ENCODE results near the gene HARBI1. TPM values are rescaled to one million over a fixed set of nuclear protein-coding genes. Genes with fewer than 3 reads are reported as not detected.

The HARBI1 gene
- total and polyA plus RNA-seq, 5 donors, result 2.7 to 4.1 (median 3.6) TPM

DNA sequence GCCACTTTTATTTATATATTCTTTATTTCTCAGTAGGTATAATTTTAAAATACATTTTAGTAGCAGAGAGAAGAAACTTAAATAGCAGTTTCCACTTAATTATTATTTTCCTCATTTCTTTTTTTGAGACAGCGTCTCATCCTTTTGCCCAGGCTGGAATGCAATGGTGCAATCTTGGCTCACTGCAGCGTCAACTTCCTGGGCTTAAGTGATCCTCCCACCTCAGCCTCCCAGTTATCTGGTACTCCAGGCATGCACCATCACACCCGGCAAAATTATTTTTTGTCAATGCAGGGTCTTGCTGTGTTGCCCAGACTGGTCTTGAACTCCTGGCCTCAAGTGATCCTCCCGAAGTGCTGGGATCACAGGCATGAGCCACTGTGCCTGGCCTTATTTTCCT, 38.6 kb upstream of the HARBI1 start:
- H3K27ac ChIP-seq (ENCODE audit: low read length), result no peak overlapping the region
- intact Hi-C loops (cut with DNase I), result loop anchor here in 1 of 4 donors (5.0 kb wide), 1 partner anchor 42 kb away; no protein-coding TSS in a partner anchor
- no peak overlapping the region for H3K4me3 ChIP-seq (ENCODE audit: low read length)
- H3K9me3 ChIP-seq (ENCODE audit: control insufficient read depth, low read length), result no peaks in the 10 kb centered on the region
- 75% methylated on average over 4 of the region's 4 CpGs for WGBS
- no peaks in the 10 kb centered on the region for H3K27me3 ChIP-seq (ENCODE audit: control insufficient read depth, insufficient read depth)
- DNase-seq (no peak), ATAC-seq (no peak)
- peaks cover 2% of the 10 kb centered on the region for H3K4me1 ChIP-seq (ENCODE audit: control insufficient read depth, insufficient read depth, low read length)

DNA sequence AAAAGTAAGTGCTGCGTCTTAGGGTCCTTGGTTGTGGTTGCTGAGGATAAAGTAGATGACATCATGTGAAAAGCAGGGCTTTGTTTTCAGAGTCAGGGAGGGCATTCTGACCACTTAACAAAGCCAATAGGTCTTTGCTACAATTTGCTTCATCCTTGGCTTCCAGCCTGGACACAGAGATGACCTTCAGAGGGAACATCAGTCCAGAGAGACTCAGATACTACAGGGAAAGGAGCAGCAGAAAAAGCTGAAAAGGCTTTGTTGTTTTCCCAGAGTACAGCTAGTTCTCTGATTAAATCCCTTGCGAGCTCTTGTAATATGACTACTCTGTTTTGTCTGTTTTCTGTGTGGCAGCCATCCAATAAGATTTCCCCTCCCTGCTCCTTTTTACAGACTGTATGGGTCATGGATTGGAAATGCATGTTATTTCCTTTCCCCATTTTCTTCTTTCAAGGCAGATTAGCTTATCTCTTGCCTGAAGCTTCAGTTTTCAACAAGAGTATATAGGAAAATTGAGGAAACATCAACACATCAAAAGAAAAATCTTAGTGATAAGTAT, 32.2 kb upstream of the HARBI1 start:
- ATAC-seq (peak; percentile 96 to 97), DNase-seq (peak in 2 of 3 donors; percentile 78)
- Histone ChIP-seq H3K27me3 (ENCODE audit: control insufficient read depth, insufficient read depth) (no peaks in the 10 kb centered on the region), H3K4me3 (ENCODE audit: low read length) (no peak overlapping the region), H3K27ac (ENCODE audit: low read length) (peak overlapping the region; percentile 93), H3K4me1 (ENCODE audit: control insufficient read depth, insufficient read depth, low read length) (peaks cover 7% of the 10 kb centered on the region), H3K9me3 (ENCODE audit: control insufficient read depth, low read length) (no peaks in the 10 kb centered on the region)
- WGBS, result 16% methylated on average over 2 of the region's 2 CpGs
- intact Hi-C loops (cut with DNase I), result no loop called here

DNA sequence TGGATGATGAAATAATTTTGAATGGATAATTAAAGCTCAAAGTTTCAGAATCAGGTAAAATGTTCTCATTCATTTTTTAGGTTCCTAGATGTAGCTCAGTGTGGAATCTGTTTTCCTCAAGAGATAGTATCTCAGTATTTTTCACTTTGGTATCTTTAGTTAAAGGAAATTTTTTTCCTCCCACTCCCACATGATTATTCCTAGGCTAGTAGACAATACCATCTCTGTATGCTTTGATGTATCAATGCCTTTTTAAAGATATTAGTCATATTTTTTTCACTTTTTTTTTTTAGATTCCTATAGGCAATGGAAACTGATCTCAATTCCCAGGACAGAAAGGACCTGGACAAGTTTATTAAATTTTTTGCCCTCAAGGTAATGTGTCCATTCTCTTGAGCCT, 27.0 kb upstream of the HARBI1 start:
- no peaks in the 10 kb centered on the region for H3K27me3 ChIP-seq (ENCODE audit: control insufficient read depth, insufficient read depth)
- H3K27ac ChIP-seq (ENCODE audit: low read length), result no peak overlapping the region
- H3K4me1 ChIP-seq (ENCODE audit: control insufficient read depth, insufficient read depth, low read length), result peaks cover 4% of the 10 kb centered on the region
- no peak for DNase-seq
- H3K4me3 ChIP-seq (ENCODE audit: low read length), result no peak overlapping the region
- H3K9me3 ChIP-seq (ENCODE audit: control insufficient read depth, low read length), result no peaks in the 10 kb centered on the region
- intact Hi-C loops (cut with DNase I), result no loop called here
- ATAC-seq, result no peak

DNA sequence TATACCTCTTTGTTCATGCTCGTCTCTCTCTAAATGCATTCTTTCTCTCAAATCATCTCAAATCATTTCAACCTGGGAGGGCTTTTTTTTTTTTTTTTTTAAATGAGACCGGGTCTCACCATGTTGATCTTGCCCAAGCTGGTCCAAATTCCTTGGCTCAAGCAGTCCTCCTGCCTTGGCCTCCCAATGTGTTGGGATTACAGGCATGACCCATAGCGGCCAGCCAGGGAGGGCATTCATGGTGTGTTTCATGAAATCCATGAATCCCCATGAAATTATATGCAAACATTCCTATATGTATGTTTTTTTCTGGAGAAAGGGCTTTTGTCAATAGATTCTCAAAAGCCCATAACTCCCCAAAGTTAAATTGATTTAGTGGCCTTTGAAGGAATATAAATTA, 26.5 kb upstream of the HARBI1 start:
- Histone ChIP-seq H3K27ac (ENCODE audit: low read length) (no peak overlapping the region), H3K4me1 (ENCODE audit: control insufficient read depth, insufficient read depth, low read length) (peaks cover 4% of the 10 kb centered on the region), H3K27me3 (ENCODE audit: control insufficient read depth, insufficient read depth) (no peaks in the 10 kb centered on the region), H3K9me3 (ENCODE audit: control insufficient read depth, low read length) (no peaks in the 10 kb centered on the region), H3K4me3 (ENCODE audit: low read length) (no peak overlapping the region)
- intact Hi-C loops (cut with DNase I), result no loop called here
- DNase-seq, result no peak
- WGBS, result 96% methylated on average over 3 of the region's 3 CpGs
- ATAC-seq, result no peak

DNA sequence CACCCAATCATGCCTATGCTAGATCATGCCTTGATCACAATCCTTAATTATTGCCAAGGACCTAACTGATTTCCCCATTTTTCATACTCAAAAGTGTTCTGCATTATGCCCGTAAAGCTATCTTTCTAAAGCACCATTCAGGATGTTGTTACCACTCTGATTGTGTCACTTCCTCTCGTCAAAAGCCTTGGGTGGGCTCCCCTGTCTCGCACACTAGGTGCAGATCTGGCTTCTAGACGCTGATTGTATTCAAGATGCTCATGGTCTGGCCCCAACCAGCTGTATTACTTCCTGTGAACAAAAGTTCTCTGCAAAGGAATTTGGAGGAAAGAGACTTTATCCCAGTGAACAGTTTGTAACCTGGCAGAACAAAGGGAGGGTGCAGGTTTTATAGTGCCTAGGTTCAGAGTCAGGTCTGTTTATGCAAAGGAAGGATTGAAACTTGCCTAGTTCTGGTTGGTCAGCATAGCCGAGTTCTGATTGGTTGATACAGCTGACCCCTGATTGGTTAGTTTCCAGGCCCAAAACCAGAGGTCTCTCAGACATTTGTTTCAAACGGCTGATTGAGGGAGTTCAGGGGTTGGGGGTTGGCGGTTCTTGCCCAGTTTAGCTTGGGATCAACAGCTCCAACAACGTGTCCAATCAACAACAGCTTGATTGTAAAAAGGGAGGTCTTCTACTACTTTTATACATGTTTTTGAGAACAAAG, 25.8 kb upstream of the HARBI1 start:
- H3K4me1 ChIP-seq (ENCODE audit: control insufficient read depth, insufficient read depth, low read length), result peaks cover 1% of the 10 kb centered on the region
- no peaks in the 10 kb centered on the region for H3K27me3 ChIP-seq (ENCODE audit: control insufficient read depth, insufficient read depth)
- WGBS, result 91% methylated on average over 8 of the region's 8 CpGs
- DNase-seq, result no peak
- H3K9me3 ChIP-seq (ENCODE audit: control insufficient read depth, low read length), result no peaks in the 10 kb centered on the region
- ATAC-seq, result no peak
- no peak overlapping the region for H3K4me3 ChIP-seq (ENCODE audit: low read length)
- intact Hi-C loops (cut with DNase I), result no loop called here
- no peak overlapping the region for H3K27ac ChIP-seq (ENCODE audit: low read length)

DNA sequence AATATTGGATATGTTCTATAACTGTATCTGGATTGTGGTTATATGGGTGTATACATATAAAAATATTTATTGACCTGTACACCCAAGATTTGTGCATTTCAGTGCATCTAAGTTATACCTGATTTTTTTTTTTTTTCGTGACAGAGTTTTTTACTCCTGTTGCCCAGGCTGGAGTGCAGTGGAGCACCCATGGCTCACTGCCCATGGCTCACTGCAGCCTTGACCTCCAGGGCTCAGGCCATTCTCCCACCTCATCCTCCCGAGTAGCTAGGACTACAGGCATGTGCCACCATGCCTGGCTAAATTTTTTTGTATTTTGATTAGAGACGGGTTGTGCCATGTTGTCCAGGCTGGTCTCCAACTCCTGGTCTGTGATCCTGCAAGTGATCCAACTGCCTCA, 24.6 kb upstream of the HARBI1 start:
- DNase-seq (no peak), ATAC-seq (no peak)
- 84% methylated on average over 3 of the region's 3 CpGs for WGBS
- H3K4me3 ChIP-seq (ENCODE audit: low read length), result no peak overlapping the region
- intact Hi-C loops (cut with DNase I), result no loop called here
- H3K4me1 ChIP-seq (ENCODE audit: control insufficient read depth, insufficient read depth, low read length), result no peaks in the 10 kb centered on the region
- no peak overlapping the region for H3K27ac ChIP-seq (ENCODE audit: low read length)
- no peaks in the 10 kb centered on the region for H3K27me3 ChIP-seq (ENCODE audit: control insufficient read depth, insufficient read depth)
- H3K9me3 ChIP-seq (ENCODE audit: control insufficient read depth, low read length), result no peaks in the 10 kb centered on the region

DNA sequence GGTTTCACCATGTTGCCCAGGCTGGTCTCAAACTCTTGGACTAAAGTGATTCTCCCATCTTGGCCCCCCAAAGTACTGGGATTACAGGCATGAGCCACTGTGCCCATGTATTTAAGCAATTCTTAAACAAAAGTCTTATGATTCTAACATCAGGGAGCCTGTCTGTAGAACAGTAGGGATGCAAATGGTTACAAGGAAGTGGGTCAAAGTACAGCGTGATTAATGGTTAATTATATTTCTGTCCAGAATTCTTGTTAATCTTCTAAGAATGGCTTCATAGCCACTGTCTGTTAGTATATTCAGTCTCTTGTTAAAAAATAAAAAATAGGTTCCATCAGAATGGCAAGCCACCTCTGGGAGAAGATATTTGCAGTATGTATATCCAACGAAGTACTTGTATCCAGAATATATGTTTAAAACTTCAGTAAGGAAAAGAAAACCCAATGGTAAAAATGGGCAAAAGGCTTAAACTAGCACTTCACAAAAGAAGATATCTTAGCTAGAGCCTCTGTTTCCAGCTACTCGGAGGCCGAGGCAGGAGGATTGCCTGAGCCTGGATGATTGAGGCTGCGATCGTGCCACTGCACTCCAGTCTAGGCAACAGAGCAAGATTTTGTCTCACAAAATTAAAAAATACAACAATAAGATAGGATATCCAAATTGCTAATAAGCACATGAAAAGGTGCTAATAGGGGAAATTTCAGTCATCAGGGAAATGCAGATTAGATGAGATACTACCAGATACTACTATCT, 23.2 kb upstream of the HARBI1 start:
- WGBS, result 96% methylated on average over 6 of the region's 6 CpGs
- intact Hi-C loops (cut with DNase I), result no loop called here
- no peak for ATAC-seq

DNA sequence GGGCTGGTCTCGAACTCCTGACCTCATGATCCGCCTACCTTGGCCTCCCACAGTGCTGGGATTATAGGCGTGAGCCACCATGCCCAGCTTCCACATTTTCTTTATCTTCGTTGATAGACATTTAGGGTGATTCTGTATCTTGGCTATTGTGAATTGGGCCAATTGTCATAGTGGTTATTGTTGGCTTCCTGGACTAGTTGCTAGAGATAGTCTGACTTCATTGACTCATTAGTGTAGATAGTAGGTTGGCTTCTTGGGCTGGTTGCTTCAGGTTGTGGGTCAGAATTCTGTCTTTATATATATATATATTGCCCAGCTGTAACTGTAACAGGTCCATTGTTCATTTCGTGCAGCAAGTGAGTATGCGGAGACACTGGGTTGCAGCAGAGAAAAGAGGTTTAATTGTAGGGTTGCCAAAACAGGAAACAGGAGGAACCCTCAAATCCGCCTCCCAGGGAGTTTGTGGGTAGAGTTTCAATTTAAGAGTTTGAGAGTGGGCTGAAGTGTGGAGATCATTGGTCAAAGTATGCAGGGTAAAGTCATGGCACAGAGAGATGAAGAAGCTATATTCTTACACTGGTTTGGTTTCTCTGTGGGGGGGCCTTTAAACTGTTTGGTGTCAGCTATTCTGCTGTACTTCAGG, 22.3 kb upstream of the HARBI1 start:
- ATAC-seq, result no peak
- 91% methylated on average over 7 of the region's 7 CpGs for WGBS
- Histone ChIP-seq H3K9me3 (ENCODE audit: control insufficient read depth, low read length) (no peaks in the 10 kb centered on the region), H3K4me3 (ENCODE audit: low read length) (no peak overlapping the region), H3K27me3 (ENCODE audit: control insufficient read depth, insufficient read depth) (no peaks in the 10 kb centered on the region), H3K27ac (ENCODE audit: low read length) (no peak overlapping the region), H3K4me1 (ENCODE audit: control insufficient read depth, insufficient read depth, low read length) (no peaks in the 10 kb centered on the region)
- intact Hi-C loops (cut with DNase I), result no loop called here
- DNase-seq, result no peak

More for the DNA sequence above, 23.2 kb upstream of the HARBI1 start:
- Histone ChIP-seq H3K9me3 (ENCODE audit: control insufficient read depth, low read length) (no peaks in the 10 kb centered on the region), H3K4me3 (ENCODE audit: low read length) (no peak overlapping the region), H3K4me1 (ENCODE audit: control insufficient read depth, insufficient read depth, low read length) (no peaks in the 10 kb centered on the region), H3K27ac (ENCODE audit: low read length) (no peak overlapping the region), H3K27me3 (ENCODE audit: control insufficient read depth, insufficient read depth) (no peaks in the 10 kb centered on the region)
- DNase-seq, result no peak

DNA sequence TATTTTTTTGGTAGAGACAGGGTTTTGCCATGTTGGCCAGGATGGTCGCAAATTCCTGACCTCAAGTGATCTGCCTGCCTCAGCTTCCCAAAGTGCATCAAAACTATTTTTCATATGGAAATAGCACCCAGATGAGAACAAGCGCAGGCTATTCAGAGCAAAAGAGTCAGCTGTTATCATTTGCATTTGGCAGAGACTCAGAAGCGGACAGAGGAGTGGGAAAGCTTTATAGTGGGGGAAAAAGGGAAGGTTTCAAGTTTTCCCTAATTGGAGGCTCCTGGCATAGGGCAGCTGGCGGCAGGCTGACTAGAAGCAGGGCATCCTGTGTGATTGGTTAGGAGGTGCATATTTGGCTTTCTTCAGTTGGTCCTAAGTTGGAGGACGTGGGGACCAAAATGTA, 20.5 kb upstream of the HARBI1 start:
- intact Hi-C loops (cut with DNase I), result no loop called here

DNA sequence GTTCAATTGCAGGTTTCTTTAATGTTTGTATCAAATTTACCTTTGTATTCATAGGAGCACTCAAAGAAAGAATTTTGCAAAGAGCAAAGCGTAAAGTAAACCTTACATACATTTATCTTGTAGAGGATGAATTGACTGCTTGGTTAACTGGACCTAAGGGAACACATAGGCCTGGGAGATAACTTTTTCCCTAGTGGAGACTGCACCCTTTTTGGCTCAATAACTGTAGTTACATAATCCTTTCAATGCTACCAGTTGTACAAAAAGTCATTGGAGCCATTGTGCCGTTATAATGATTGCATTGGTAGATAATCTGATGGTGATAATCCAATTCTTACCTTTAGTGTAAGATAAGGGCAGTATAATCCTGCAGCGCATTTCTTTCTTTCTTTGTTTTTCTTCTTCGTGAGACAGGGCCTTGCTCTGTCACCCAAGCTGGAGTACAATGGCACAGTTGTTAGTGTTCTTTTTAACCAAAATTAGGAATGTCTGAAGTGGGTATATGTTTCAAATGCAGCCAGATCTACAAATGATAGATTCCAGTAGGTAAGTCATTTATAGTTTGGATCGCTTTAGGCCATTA, 18.6 kb upstream of the HARBI1 start:
- intact Hi-C loops (cut with DNase I), result no loop called here
- no peak overlapping the region for H3K27ac ChIP-seq (ENCODE audit: low read length)
- H3K4me3 ChIP-seq (ENCODE audit: low read length), result no peak overlapping the region
- H3K9me3 ChIP-seq (ENCODE audit: control insufficient read depth, low read length), result no peaks in the 10 kb centered on the region
- H3K4me1 ChIP-seq (ENCODE audit: control insufficient read depth, insufficient read depth, low read length), result no peaks in the 10 kb centered on the region
- ATAC-seq, result no peak
- DNase-seq, result no peak
- no peaks in the 10 kb centered on the region for H3K27me3 ChIP-seq (ENCODE audit: control insufficient read depth, insufficient read depth)
- WGBS, result 90% methylated on average over 5 of the region's 5 CpGs

More for the DNA sequence above, 20.5 kb upstream of the HARBI1 start:
- DNase-seq (no peak), ATAC-seq (no peak)
- no peak overlapping the region for H3K4me3 ChIP-seq (ENCODE audit: low read length)
- WGBS, result 91% methylated on average over 5 of the region's 5 CpGs
- H3K27ac ChIP-seq (ENCODE audit: low read length), result no peak overlapping the region
- H3K4me1 ChIP-seq (ENCODE audit: control insufficient read depth, insufficient read depth, low read length), result no peaks in the 10 kb centered on the region
- H3K9me3 ChIP-seq (ENCODE audit: control insufficient read depth, low read length), result no peaks in the 10 kb centered on the region
- no peaks in the 10 kb centered on the region for H3K27me3 ChIP-seq (ENCODE audit: control insufficient read depth, insufficient read depth)

All from right cardiac atrium (tissue), 5 donors.